HepG2 (cell line): ENCODE results near the gene ZNF226. TPM values are rescaled to one million over a fixed set of nuclear protein-coding genes. Genes with fewer than 3 reads are reported as not detected.

Experiments
- ATF1 ChIP-seq: IDR thresholded peaks from 2 replicates; pipeline ENCODE4 v1.6.1; 2016; ENCODE audit warnings: mild to moderate bottlenecking, control low read depth
- ATF3 ChIP-seq: sonication (generic); formaldehyde crosslinking; IDR thresholded peaks from 2 replicates; pipeline ENCODE4 v1.4.0; 2020; ENCODE audit warnings: missing genetic modification reagents
- BHLHE40 ChIP-seq: IDR thresholded peaks from 2 replicates; pipeline ENCODE4 v1.6.1; 2011; ENCODE audit warnings: low read length, improper control_type of control experiment
- EED ChIP-seq: sonication (generic); formaldehyde crosslinking; IDR thresholded peaks from 2 replicates; pipeline ENCODE4 v1.5.0; 2020; ENCODE audit warnings: mild to moderate bottlenecking, missing genetic modification reagents
- GABPA ChIP-seq, 2 experiments: IDR thresholded peaks; 2 replicates each; pipeline ENCODE4 v1.6.1; 2011 to 2016; ENCODE audit warnings: low read depth in 2 of 2, low read length in 1 of 2, missing biosample characterization in 1 of 2, missing genetic modification characterization in 1 of 2
- GMEB1 ChIP-seq: sonication (generic); formaldehyde crosslinking; IDR thresholded peaks from 2 replicates; pipeline ENCODE4 v1.5.1; 2020; ENCODE audit warnings: missing genetic modification reagents, mild to moderate bottlenecking, borderline replicate concordance
- HDAC1 ChIP-seq: sonication (generic); formaldehyde crosslinking; IDR thresholded peaks from 2 replicates; pipeline ENCODE4 v1.5.1; 2020; ENCODE audit warnings: mild to moderate bottlenecking, missing genetic modification reagents
- HNF4A ChIP-seq: sonication (generic); formaldehyde crosslinking; IDR thresholded peaks from 2 replicates; pipeline ENCODE4 v1.4.0; 2020; ENCODE audit warnings: missing genetic modification reagents
- KDM1A ChIP-seq: IDR thresholded peaks from 2 replicates; pipeline ENCODE4 v1.6.1; 2016; ENCODE audit warnings: missing compliant biosample characterization
- KDM5A ChIP-seq: fragments of 200-600 bp; sonication (generic); IDR thresholded peaks from 2 replicates; pipeline ENCODE4 v1.7.0; 2018; ENCODE audit warnings: antibody characterized with exemption, mild to moderate bottlenecking, low read length, borderline replicate concordance
- MED13 ChIP-seq: sonication (generic); formaldehyde crosslinking; IDR thresholded peaks from 2 replicates; pipeline ENCODE4 v1.5.0; 2020; ENCODE audit warnings: missing genetic modification reagents
- RFXAP ChIP-seq: sonication (generic); formaldehyde crosslinking; IDR thresholded peaks from 2 replicates; pipeline ENCODE4 v1.4.0; 2020; ENCODE audit warnings: missing genetic modification reagents, borderline replicate concordance
- RNF219 ChIP-seq: sonication (generic); formaldehyde crosslinking; IDR thresholded peaks from 2 replicates; pipeline ENCODE4 v1.5.0; 2020; ENCODE audit warnings: mild to moderate bottlenecking, missing genetic modification reagents
- SIX1 ChIP-seq: sonication (generic); formaldehyde crosslinking; IDR thresholded peaks from 2 replicates; pipeline ENCODE4 v1.4.0; 2020; ENCODE audit warnings: missing genetic modification reagents, borderline replicate concordance
- ZFP41 ChIP-seq: sonication (generic); formaldehyde crosslinking; IDR thresholded peaks from 2 replicates; pipeline ENCODE4 v1.4.0; 2020; ENCODE audit warnings: mild to moderate bottlenecking, missing genetic modification reagents, borderline replicate concordance
- ZFY ChIP-seq: sonication (generic); formaldehyde crosslinking; IDR thresholded peaks from 2 replicates; pipeline ENCODE4 v1.4.0; 2020; ENCODE audit warnings: missing genetic modification reagents
- ZNF335 ChIP-seq: sonication (generic); formaldehyde crosslinking; IDR thresholded peaks from 2 replicates; pipeline ENCODE4 v1.4.0; 2020; ENCODE audit warnings: missing genetic modification reagents
- ZNF34 ChIP-seq: sonication (generic); formaldehyde crosslinking; IDR thresholded peaks from 2 replicates; pipeline ENCODE4 v1.4.0; 2020; ENCODE audit warnings: mild to moderate bottlenecking, missing genetic modification reagents, borderline replicate concordance
- ZNF589 ChIP-seq: sonication (generic); formaldehyde crosslinking; conservative IDR thresholded peaks from 2 replicates; pipeline ENCODE4 v1.8.0; 2022; ENCODE audit warnings: mild to moderate bottlenecking, moderate library complexity, missing genetic modification reagents
- ZNF605 ChIP-seq: sonication (generic); formaldehyde crosslinking; IDR thresholded peaks from 2 replicates; pipeline ENCODE4 v1.8.0; 2022; ENCODE audit warnings: mild to moderate bottlenecking, missing genetic modification reagents
- polyA plus RNA-seq, 8 experiments: library from polyadenylated mRNA; depleted of rRNA in 3 of 8; stranded (reverse) in 7 of 8; unstranded in 1 of 8; fragments of >200 nt; fragmentation: Illumina TruSeq in 4 of 8; extraction: Trizol in 4 of 8; gene quantifications; 2 replicates each; pipeline versions ENCODE4 v1.2.1 to v1.2.3, GENCODE V29; 2011 to 2016; ENCODE audit warnings: low read depth in 4 of 8, missing spikeins in 1 of 8, mixed read lengths in 1 of 8; ENCODE audit not compliant: insufficient read depth in 1 of 8
- total RNA-seq, 5 experiments: library from RNA; depleted of rRNA; stranded (reverse); fragments of >200 nt; fragmentation: Illumina TruSeq; extraction: Trizol; gene quantifications; 2 replicates each; pipeline ENCODE4 v1.2.3, GENCODE V29; 2016; ENCODE audit warnings: low read depth in 1 of 5
- TF ChIP-seq, protein P1 (sequence below): sonication (generic); formaldehyde crosslinking; IDR thresholded peaks from 2 replicates; pipeline ENCODE4 v1.9.0; 2022; ENCODE audit warnings: low read depth, missing genetic modification reagents
- TF ChIP-seq, protein P2 (sequence below): sonication (generic); formaldehyde crosslinking; IDR thresholded peaks from 2 replicates; pipeline ENCODE4 v1.8.1; 2023; ENCODE audit warnings: mild to moderate bottlenecking, missing genetic modification reagents

ZNF226 gene
- total and polyA plus RNA-seq, 2 of the 13 experiments (the other 11 are each of a cell fraction or from before 2014, with no cell fraction given) = 8.3 to 16.0 TPM

GRCh38 chr19:44141191-44142058 is 23.5 kb upstream of the ZNF226 start, which contains the start of gene ZNF234 (continued):
- TF ChIP-seq RNF219 (CRISPR knock-in tag) = no peak
- no peak for TF ChIP-seq BHLHE40
- TF ChIP-seq HNF4A (CRISPR knock-in tag) = peak; percentile 68
- TF ChIP-seq SIX1 (CRISPR knock-in tag) = no peak
- no peak for TF ChIP-seq ZNF589
- no peak for TF ChIP-seq ATF3 (CRISPR knock-in tag)
- no peak for TF ChIP-seq ZFP41 (CRISPR knock-in tag)
- TF ChIP-seq MED13 (CRISPR knock-in tag) = no peak
- TF ChIP-seq ATF1 = peak; percentile 65
- TF ChIP-seq, protein P1, sequence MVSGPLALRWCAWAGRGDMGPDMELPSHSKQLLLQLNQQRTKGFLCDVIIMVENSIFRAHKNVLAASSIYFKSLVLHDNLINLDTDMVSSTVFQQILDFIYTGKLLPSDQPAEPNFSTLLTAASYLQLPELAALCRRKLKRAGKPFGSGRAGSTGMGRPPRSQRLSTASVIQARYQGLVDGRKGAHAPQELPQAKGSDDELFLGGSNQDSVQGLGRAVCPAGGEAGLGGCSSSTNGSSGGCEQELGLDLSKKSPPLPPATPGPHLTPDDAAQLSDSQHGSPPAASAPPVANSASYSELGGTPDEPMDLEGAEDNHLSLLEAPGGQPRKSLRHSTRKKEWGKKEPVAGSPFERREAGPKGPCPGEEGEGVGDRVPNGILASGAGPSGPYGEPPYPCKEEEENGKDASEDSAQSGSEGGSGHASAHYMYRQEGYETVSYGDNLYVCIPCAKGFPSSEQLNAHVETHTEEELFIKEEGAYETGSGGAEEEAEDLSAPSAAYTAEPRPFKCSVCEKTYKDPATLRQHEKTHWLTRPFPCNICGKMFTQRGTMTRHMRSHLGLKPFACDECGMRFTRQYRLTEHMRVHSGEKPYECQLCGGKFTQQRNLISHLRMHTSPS (CRISPR knock-in tag) = no peak
- no peak for TF ChIP-seq EED (CRISPR knock-in tag)
- peak; percentile 67; the same call in 1 of the 2 replicates for TF ChIP-seq KDM5A
- no peak for TF ChIP-seq ZNF34 (CRISPR knock-in tag)
- TF ChIP-seq ZNF605 (CRISPR knock-in tag) = peak; percentile 59; the same call in 1 of the 2 replicates
- TF ChIP-seq ZFY (CRISPR knock-in tag) = peak; percentile 61; the same call in 1 of the 2 replicates
- peak; percentile 93 for TF ChIP-seq KDM1A
- TF ChIP-seq ZNF335 = peak; percentile 99
- TF ChIP-seq GABPA (IDR thresholded peaks at IDR 0.05; ENCODE audit: low read depth, low read length) = peak; percentile 71
- TF ChIP-seq GABPA (CRISPR knock-in tag; IDR thresholded peaks at IDR 0.05; ENCODE audit: low read depth) = peak; percentile 95
- TF ChIP-seq, protein P2, sequence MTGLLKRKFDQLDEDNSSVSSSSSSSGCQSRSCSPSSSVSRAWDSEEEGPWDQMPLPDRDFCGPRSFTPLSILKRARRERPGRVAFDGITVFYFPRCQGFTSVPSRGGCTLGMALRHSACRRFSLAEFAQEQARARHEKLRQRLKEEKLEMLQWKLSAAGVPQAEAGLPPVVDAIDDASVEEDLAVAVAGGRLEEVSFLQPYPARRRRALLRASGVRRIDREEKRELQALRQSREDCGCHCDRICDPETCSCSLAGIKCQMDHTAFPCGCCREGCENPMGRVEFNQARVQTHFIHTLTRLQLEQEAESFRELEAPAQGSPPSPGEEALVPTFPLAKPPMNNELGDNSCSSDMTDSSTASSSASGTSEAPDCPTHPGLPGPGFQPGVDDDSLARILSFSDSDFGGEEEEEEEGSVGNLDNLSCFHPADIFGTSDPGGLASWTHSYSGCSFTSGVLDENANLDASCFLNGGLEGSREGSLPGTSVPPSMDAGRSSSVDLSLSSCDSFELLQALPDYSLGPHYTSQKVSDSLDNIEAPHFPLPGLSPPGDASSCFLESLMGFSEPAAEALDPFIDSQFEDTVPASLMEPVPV (CRISPR knock-in tag) = no peak
- peak; percentile 83; the same call in 1 of the 2 replicates for TF ChIP-seq GMEB1
- TF ChIP-seq RFXAP (CRISPR knock-in tag) = 0 out of 2 replicates have a peak, but pooled peaks have one; percentile 14
- peak; percentile 72 for TF ChIP-seq HDAC1 (CRISPR knock-in tag)
